ENCODE data around the gene TMEM95. TPM values are rescaled to one million over a fixed set of nuclear protein-coding genes. Genes with fewer than 3 reads are reported as not detected.

TMEM95 gene
- total RNA-seq, 6 experiments from 2014 or later = not detected

DNA sequence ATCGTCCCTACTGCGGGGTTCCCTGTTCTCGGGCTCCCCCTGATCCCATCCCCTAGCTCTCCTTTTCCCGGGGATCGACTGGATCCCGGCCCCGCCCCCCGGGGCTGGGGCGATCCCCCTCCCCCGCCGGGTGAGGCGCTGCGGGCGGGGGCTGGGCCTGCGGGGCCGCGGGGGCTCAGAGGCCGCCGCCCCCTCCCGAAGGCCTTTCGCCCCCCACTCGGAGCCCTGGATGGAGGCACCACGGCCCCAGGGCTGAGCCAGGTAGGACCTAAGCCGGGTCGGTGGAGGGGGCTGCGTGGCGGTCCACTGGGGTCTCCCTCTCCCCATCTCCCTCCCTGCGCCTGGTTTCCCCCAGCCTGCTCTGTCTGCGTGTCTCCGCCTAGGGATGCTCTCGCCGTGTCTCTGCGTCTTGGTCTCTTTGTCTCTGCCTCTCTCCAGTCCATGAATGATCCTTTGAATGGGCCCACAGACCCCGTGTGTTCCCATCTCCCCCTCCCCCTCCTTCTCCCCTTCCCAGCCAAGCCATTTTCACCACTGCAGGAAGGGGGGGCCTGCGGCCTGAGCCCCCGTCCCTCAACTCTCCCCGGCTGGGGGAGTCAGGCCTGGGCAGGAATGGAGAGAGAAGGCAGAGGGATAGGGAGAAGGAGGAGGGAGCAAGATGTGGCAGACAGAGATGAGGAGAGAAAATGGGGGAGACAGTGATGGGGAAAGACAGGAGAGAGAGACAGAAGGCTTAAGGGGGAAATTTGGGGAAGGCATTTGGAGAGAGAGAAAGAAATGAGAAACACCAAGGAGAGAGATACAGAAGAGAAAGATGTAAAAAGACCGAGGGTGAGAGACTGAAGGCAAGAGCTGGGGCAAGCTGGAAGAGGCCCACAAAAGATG is 50.6 kb downstream of the TMEM95 start:
- ATAC-seq (no peak), DNase-seq (no peak)
- 15% methylated on average over 33 of the region's 38 CpGs for WGBS (ENCODE audit: insufficient coverage, low coverage, low lambda C conversion rate, missing lambda C conversion rate)
- intact Hi-C loops (cut with DNase I) = no loop called here
- TF ChIP-seq, protein P1, sequence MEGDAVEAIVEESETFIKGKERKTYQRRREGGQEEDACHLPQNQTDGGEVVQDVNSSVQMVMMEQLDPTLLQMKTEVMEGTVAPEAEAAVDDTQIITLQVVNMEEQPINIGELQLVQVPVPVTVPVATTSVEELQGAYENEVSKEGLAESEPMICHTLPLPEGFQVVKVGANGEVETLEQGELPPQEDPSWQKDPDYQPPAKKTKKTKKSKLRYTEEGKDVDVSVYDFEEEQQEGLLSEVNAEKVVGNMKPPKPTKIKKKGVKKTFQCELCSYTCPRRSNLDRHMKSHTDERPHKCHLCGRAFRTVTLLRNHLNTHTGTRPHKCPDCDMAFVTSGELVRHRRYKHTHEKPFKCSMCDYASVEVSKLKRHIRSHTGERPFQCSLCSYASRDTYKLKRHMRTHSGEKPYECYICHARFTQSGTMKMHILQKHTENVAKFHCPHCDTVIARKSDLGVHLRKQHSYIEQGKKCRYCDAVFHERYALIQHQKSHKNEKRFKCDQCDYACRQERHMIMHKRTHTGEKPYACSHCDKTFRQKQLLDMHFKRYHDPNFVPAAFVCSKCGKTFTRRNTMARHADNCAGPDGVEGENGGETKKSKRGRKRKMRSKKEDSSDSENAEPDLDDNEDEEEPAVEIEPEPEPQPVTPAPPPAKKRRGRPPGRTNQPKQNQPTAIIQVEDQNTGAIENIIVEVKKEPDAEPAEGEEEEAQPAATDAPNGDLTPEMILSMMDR (IDR thresholded peaks at IDR 0.05) = no peak
- H3K4me3 ChIP-seq = peak overlapping the region; percentile 45 to 81 (median 74)
- H3K27ac ChIP-seq = peak overlapping the region in 1 of 3 donors; percentile 17
- H3K36me3 ChIP-seq = no peaks in the 10 kb centered on the region
- H3K27me3 ChIP-seq = no peaks in the 10 kb centered on the region
- H3K4me1 ChIP-seq = peaks cover 0 to 10% (median 3%) of the 10 kb centered on the region in 4 donors
- H3K9me3 ChIP-seq = no peaks in the 10 kb centered on the region

DNA sequence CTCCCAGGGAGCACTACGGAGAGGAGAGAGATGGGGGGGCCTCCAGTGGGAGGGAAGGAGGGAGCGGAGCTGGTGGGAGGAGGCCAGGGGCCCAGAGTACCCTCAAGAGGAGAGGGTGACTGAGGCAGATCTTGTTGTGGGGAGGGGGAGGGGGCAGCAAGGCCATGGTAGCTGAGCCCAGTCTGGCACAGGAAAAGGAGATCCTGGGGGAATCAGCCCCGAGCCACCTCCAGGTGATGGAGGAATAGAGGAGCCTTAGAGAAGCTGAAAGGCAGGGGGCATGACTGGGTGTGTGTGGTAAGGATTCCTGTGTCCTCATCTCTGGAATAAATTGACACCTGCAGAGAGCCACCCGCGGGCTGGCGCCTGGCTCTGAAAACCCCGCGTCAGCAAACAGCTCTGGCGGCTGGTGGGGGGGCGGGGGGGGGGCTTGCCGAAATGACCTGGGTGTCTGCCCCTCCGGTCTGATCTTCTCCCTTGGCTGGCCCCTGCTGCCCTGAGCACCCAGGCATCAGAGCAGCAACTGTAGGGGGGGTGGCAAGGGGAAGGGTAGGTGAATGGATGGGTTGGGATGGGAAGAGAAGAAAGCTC is 51.4 kb downstream of the TMEM95 start:
- TF ChIP-seq POLR2A (IDR thresholded peaks at IDR 0.05) = no peak
- TF ChIP-seq, protein P1 (IDR thresholded peaks at IDR 0.05) = no peak
- ATAC-seq (no peak), DNase-seq (no peak)
- Histone ChIP-seq H3K4me3 (no peak overlapping the region), H3K36me3 (no peaks in the 10 kb centered on the region), H3K4me1 (peaks cover 0 to 10% (median 3%) of the 10 kb centered on the region in 4 donors), H3K27ac (no peak overlapping the region), H3K9me3 (no peaks in the 10 kb centered on the region), H3K27me3 (no peaks in the 10 kb centered on the region)
- WGBS (ENCODE audit: insufficient coverage, low coverage, low lambda C conversion rate, missing lambda C conversion rate) = 49% methylated on average over 12 of the region's 12 CpGs
- intact Hi-C loops (cut with DNase I) = no loop called here

Small RNAs within 50 kb of the gene (small RNA-seq; reads per million reads assigned to genes)
- 0 reads per million in 2 experiments for gene AC026954.2

Other genes with a start within 250 kb of the TMEM95 start
- gene ASGR2, start 240.3 kb upstream of the TMEM95 start, total RNA-seq = 100 to 1,000 TPM; 412 to 553 (median 461) TPM
- 100 to 1,000 TPM; 399 to 624 (median 417) TPM for gene ASGR1, start 175.8 kb upstream of the TMEM95 start, total RNA-seq
- gene DLG4, start 135.3 kb upstream of the TMEM95 start, total RNA-seq = 1 to 10 TPM; 3.0 to 6.4 (median 4.1) TPM
- gene ACADVL, start 135.2 kb upstream of the TMEM95 start, total RNA-seq = 1,000 to 10,000 TPM in 3 of 6 experiments, 100 to 1,000 TPM in 3; 640 to 1,849 (median 1,071) TPM
- 10 to 100 TPM in 4 of 6 experiments, 1 to 10 TPM in 2; 9.6 to 13.5 (median 12.8) TPM for gene DVL2, start 120.6 kb upstream of the TMEM95 start, total RNA-seq
- 10 to 100 TPM; 16.0 to 24.3 (median 18.2) TPM for gene PHF23, start 115.7 kb upstream of the TMEM95 start, total RNA-seq
- gene GABARAP, start 112.7 kb upstream of the TMEM95 start, total RNA-seq = 100 to 1,000 TPM; 238 to 330 (median 244) TPM
- 10 to 100 TPM; 25.9 to 34.6 (median 31.9) TPM for gene CTDNEP1, start 103.4 kb upstream of the TMEM95 start, total RNA-seq
- 10 to 100 TPM; 14.2 to 29.6 (median 22.9) TPM for gene ELP5, start 102.9 kb upstream of the TMEM95 start, total RNA-seq
- gene CLDN7, start 92.7 kb upstream of the TMEM95 start, total RNA-seq = 100 to 1,000 TPM in 1 of 6 experiments, 10 to 100 TPM in 4, 1 to 10 TPM in 1; 9.6 to 114 (median 23.3) TPM
- gene SLC2A4, start 73.4 kb upstream of the TMEM95 start, total RNA-seq = 1 to 10 TPM in 4 of 6 experiments, under 1 TPM in 2; 0.66 to 2.1 (median 1.4) TPM
- gene YBX2, start 60.5 kb upstream of the TMEM95 start, total RNA-seq = 1 to 10 TPM in 2 of 6 experiments, under 1 TPM in 4; 0.27 to 1.7 (median 0.90) TPM
- gene EIF5A, start 47.5 kb upstream of the TMEM95 start, total RNA-seq = 100 to 1,000 TPM; 222 to 299 (median 238) TPM
- 10 to 100 TPM; 22.0 to 48.1 (median 23.2) TPM for gene GPS2, start 39.8 kb upstream of the TMEM95 start, total RNA-seq
- 10 to 100 TPM in 4 of 6 experiments, 1 to 10 TPM in 2; 4.2 to 22.1 (median 10.8) TPM for gene NEURL4, start 25.8 kb upstream of the TMEM95 start, total RNA-seq
- 1 to 10 TPM; 1.6 to 6.8 (median 2.7) TPM for gene ACAP1, start 18.6 kb upstream of the TMEM95 start, total RNA-seq
- gene KCTD11, start 3.0 kb upstream of the TMEM95 start, total RNA-seq = 1 to 10 TPM; 2.2 to 4.4 (median 2.9) TPM
- gene TNK1, start 25.9 kb downstream of the TMEM95 start, total RNA-seq = 1 to 10 TPM; 2.9 to 5.1 (median 4.0) TPM
- 1 to 10 TPM; 5.5 to 8.9 (median 6.4) TPM for gene PLSCR3, start 39.4 kb downstream of the TMEM95 start, total RNA-seq
- gene TMEM256, start 48.9 kb downstream of the TMEM95 start, total RNA-seq = 10 to 100 TPM; 56.4 to 95.4 (median 68.9) TPM
- gene NLGN2, start 52.7 kb downstream of the TMEM95 start, total RNA-seq = 1 to 10 TPM; 1.3 to 5.3 (median 3.0) TPM
- gene SPEM1, start 65.2 kb downstream of the TMEM95 start, total RNA-seq = not detected
- gene SPEM2, start 70.5 kb downstream of the TMEM95 start, total RNA-seq = not detected
- not detected for gene SPEM3, start 73.7 kb downstream of the TMEM95 start, total RNA-seq
- gene TMEM102, start 80.3 kb downstream of the TMEM95 start, total RNA-seq = 1 to 10 TPM; 2.3 to 8.4 (median 4.0) TPM
- under 1 TPM in 5 of 6 experiments, not detected in 1; 0.37 to 0.84 (median 0.68) TPM for gene FGF11, start 84.4 kb downstream of the TMEM95 start, total RNA-seq
- 10 to 100 TPM in 2 of 6 experiments, 1 to 10 TPM in 4; 6.0 to 12.3 (median 8.2) TPM for gene CHRNB1, start 89.9 kb downstream of the TMEM95 start, total RNA-seq
- gene ZBTB4, start 124.5 kb downstream of the TMEM95 start, total RNA-seq = 10 to 100 TPM in 1 of 6 experiments, 1 to 10 TPM in 5; 5.7 to 10.5 (median 7.9) TPM
- not detected for gene SLC35G6, start 126.3 kb downstream of the TMEM95 start, total RNA-seq
- 10 to 100 TPM; 36.1 to 49.9 (median 46.0) TPM for gene POLR2A, start 129.2 kb downstream of the TMEM95 start, total RNA-seq
- 10 to 100 TPM in 4 of 6 experiments, 1 to 10 TPM in 2; 6.1 to 14.7 (median 11.4) TPM for gene TNFSF12, start 193.9 kb downstream of the TMEM95 start, total RNA-seq
- 10 to 100 TPM in 2 of 6 experiments, 1 to 10 TPM in 4; 4.3 to 13.0 (median 6.2) TPM for gene TNFSF13, start 203.6 kb downstream of the TMEM95 start, total RNA-seq
- gene SENP3, start 206.8 kb downstream of the TMEM95 start, total RNA-seq = 10 to 100 TPM; 12.3 to 33.9 (median 15.1) TPM
- 100 to 1,000 TPM in 1 of 6 experiments, 10 to 100 TPM in 5; 31.6 to 179 (median 51.1) TPM for gene CD68, start 224.5 kb downstream of the TMEM95 start, total RNA-seq
- 100 to 1,000 TPM in 2 of 6 experiments, 10 to 100 TPM in 4; 54.2 to 199 (median 63.3) TPM for gene MPDU1, start 228.7 kb downstream of the TMEM95 start, total RNA-seq
- not detected for gene SOX15, start 234.9 kb downstream of the TMEM95 start, total RNA-seq